ENCODE measurements around the gene OSBPL2. TPM values are rescaled to one million over a fixed set of nuclear protein-coding genes. Genes with fewer than 3 reads are reported as not detected.

The OSBPL2 gene
- total RNA-seq, 1 experiment from 2014 or later = 41.4 TPM

GRCh38 chr20:62258499-62259293 is 20.4 kb downstream of the OSBPL2 start:
- H3K4me1 ChIP-seq (ENCODE audit: control insufficient read depth, insufficient read depth, low read length) = no peaks in the 10 kb centered on the region
- in situ Hi-C loops (cut with HindIII; ENCODE audit: low pct_unique_long_range_greater_than_20kb, low sequenced_read_pairs) = no loop called here
- POLR2A ChIA-PET = no interaction called here
- no peak overlapping the region for H3K4me3 ChIP-seq (ENCODE audit: low read depth in 2 of 2, low read length in 2 of 2)
- H3K27me3 ChIP-seq (ENCODE audit: control insufficient read depth, insufficient read depth, low read length) = no peaks in the 10 kb centered on the region
- H3K36me3 ChIP-seq (ENCODE audit: control insufficient read depth, insufficient read depth, low read length) = no peaks in the 10 kb centered on the region
- no peak for DNase-seq (ENCODE audit: low read depth, low spot score)
- H3K27ac ChIP-seq (ENCODE audit: low read length) = no peak overlapping the region
- CTCF ChIA-PET = no interaction called here
- no TSS peak for BruUV-seq (replicated peaks)
- H3K9me3 ChIP-seq (ENCODE audit: control insufficient read depth, insufficient read depth, low read depth, low read length) = no peaks in the 10 kb centered on the region
- TF ChIP-seq SIN3A (IDR thresholded peaks at IDR 0.05; ENCODE audit: borderline replicate concordance, insufficient read depth, low read depth, low read length) (no peak), REST (IDR thresholded peaks at IDR 0.05; ENCODE audit: insufficient read depth in 1 of 2, low read depth in 2 of 2, low read length in 1 of 2) (no peak), POLR2AphosphoS5 (IDR thresholded peaks at IDR 0.05; ENCODE audit: low read depth, low read length) (no peak), TCF7L2 (IDR thresholded peaks at IDR 0.05; ENCODE audit: low read depth, low read length) (no peak), CTCF (IDR thresholded peaks at IDR 0.05) (no peak)
- no peak for ATAC-seq
- intact Hi-C loops (cut with micrococcal nuclease; ENCODE audit: unreplicated experiment) = no loop called here

GRCh38 chr20:62259294-62259565 is 20.9 kb downstream of the OSBPL2 start:
- Histone ChIP-seq H3K9me3 (ENCODE audit: control insufficient read depth, insufficient read depth, low read depth, low read length) (no peaks in the 10 kb centered on the region), H3K4me3 (ENCODE audit: low read depth in 2 of 2, low read length in 2 of 2) (no peak overlapping the region), H3K36me3 (ENCODE audit: control insufficient read depth, insufficient read depth, low read length) (no peaks in the 10 kb centered on the region), H3K27me3 (ENCODE audit: control insufficient read depth, insufficient read depth, low read length) (no peaks in the 10 kb centered on the region), H3K4me1 (ENCODE audit: control insufficient read depth, insufficient read depth, low read length) (no peaks in the 10 kb centered on the region), H3K27ac (ENCODE audit: low read length) (no peak overlapping the region)
- DNase-seq (ENCODE audit: low read depth, low spot score) (no peak), ATAC-seq (no peak)
- no TSS peak for BruUV-seq (replicated peaks)
- intact Hi-C loops (cut with micrococcal nuclease; ENCODE audit: unreplicated experiment) (no loop called here), in situ Hi-C loops (cut with HindIII; ENCODE audit: low pct_unique_long_range_greater_than_20kb, low sequenced_read_pairs) (no loop called here)
- ChIA-PET CTCF (no interaction called here), POLR2A (no interaction called here)
- TF ChIP-seq POLR2AphosphoS5 (IDR thresholded peaks at IDR 0.05; ENCODE audit: low read depth, low read length) = no peak
- no peak for TF ChIP-seq CTCF (IDR thresholded peaks at IDR 0.05)
- no peak for TF ChIP-seq TCF7L2 (IDR thresholded peaks at IDR 0.05; ENCODE audit: low read depth, low read length)
- TF ChIP-seq REST (IDR thresholded peaks at IDR 0.05; ENCODE audit: insufficient read depth in 1 of 2, low read depth in 2 of 2, low read length in 1 of 2) = no peak
- TF ChIP-seq SIN3A (IDR thresholded peaks at IDR 0.05; ENCODE audit: borderline replicate concordance, insufficient read depth, low read depth, low read length) = no peak
